ENCODE data around the gene SYVN1.

Gene SYVN1

DNA sequence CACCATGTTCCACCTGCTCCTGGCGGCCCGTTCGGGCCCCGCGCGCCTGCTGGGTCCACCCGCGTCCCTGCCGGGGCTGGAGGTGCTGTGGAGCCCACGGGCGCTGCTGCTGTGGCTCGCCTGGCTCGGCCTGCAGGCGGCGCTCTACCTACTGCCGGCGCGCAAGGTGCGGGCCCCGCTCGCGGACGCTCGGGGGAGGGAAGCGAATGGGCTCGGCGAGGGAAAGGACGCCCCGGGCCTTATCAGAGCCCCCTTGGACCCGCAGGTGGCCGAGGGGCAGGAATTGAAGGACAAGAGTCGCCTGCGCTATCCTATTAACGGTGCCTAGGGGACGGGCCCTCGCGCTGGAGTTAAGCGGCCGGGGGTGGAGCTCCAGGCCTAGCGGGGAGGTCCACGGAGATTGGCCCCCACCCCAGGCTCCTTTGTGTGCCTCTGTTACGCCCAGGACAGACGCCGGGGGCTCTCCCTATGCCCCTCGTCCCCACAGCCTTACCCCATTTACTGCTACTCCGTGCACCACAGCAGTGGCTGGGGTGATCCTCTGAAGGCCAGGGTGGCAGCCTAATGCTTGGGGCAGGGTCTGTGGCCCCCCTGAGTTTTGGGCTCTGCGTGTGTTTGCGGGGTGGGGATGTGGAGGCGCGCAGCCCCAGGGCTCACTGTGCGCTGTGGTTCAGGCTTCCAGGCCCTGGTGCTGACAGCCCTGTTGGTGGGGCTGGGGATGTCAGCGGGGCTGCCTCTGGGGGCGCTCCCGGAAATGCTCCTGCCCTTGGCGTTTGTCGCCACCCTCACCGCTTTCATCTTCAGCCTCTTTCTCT lies 21.6 kb downstream of the SYVN1 start:
- peak overlapping the region; percentile 90 for H2AFZ ChIP-seq (ENCODE audit: low read depth, low read length)
- ATAC-seq (ENCODE audit: insufficient read depth, low read depth) = peak; percentile 53
- peak overlapping the region; percentile 36 to 80 for H3K4me3 ChIP-seq (ENCODE audit: low read depth in 1 of 2, low read length in 2 of 2)
- H3K79me2 ChIP-seq (ENCODE audit: insufficient read depth, low read length) = peaks cover 46% of the 10 kb centered on the region
- no peaks in the 10 kb centered on the region for H3K9me3 ChIP-seq (ENCODE audit: insufficient read depth, low read length, severe bottlenecking)
- H3K27ac ChIP-seq (ENCODE audit: low read length) = peak overlapping the region; percentile 88
- peak overlapping the region; percentile 93 for H3K9ac ChIP-seq (ENCODE audit: low read depth, low read length)
- H3K36me3 ChIP-seq (ENCODE audit: insufficient read depth, low read length) = peaks cover 54% of the 10 kb centered on the region
- TF ChIP-seq EZH2 (IDR thresholded peaks at IDR 0.05; ENCODE audit: borderline replicate concordance, low read depth, low read length, severe bottlenecking) (no peak), CTCF (IDR thresholded peaks at IDR 0.05; ENCODE audit: borderline replicate concordance, extremely low read depth, low read length, poor library complexity, severe bottlenecking) (peak; percentile 94)
- H3K4me2 ChIP-seq (ENCODE audit: insufficient read depth, low read length) = peak overlapping the region; percentile 99
- peaks cover 65% of the 10 kb centered on the region for H3K4me1 ChIP-seq (ENCODE audit: insufficient read depth, low read length)
- H4K20me1 ChIP-seq (ENCODE audit: insufficient read depth, low read length) = peaks cover 30% of the 10 kb centered on the region
- DNase-seq = peak; percentile 74
- H3K27me3 ChIP-seq (ENCODE audit: insufficient read depth, low read length, poor library complexity) = no peaks in the 10 kb centered on the region

DNA sequence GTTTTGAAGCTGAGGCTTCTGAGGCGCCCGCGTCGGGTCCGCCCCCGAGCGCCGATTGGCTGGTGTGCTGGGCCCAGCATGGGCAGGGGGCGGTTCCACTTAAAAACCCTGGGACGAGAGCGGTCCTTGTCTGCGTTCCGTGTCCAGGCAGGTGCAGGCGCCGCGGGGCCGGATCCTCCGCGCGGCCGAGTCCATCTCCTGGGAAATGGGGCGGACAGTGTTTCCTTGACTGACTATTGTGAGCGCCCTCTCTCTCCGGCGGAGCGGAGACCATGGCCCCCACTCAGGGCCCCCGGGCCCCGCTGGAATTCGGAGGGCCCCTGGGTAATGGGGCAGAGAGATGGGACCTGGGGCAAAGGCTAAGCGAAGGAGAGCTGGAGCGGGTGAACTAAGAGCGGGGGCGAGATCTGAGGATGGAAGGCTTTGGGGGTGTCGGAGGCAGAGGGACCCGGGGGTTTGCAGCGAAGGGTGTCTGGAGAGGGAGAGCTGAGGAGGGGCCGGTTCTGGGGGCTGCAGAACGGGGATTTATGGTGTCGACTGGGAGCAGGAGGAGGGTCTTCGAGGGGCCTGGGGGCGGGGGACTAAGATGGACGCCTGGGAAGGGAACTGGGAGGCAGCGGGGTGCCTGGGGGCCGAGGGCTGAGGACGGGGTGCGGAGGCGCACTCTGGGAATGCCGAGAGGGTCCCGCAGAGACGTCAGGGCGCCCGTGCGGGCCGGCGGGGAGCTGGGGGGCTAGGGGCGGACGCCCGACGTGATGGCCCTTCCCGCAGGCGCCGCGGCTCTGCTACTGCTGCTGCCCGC lies 22.4 kb downstream of the SYVN1 start, which contains the start of gene TM7SF2:
Gene TM7SF2 (plus strand): TSS at position 129 of the 802 bp plus-strand sequence. CDS start 144 bp downstream, at position 273.
- peaks cover 64% of the 10 kb centered on the region for H3K4me1 ChIP-seq (ENCODE audit: insufficient read depth, low read length)
- H3K9me3 ChIP-seq (ENCODE audit: insufficient read depth, low read length, severe bottlenecking) = no peaks in the 10 kb centered on the region
- no peaks in the 10 kb centered on the region for H3K27me3 ChIP-seq (ENCODE audit: insufficient read depth, low read length, poor library complexity)
- H3K4me3 ChIP-seq (ENCODE audit: low read depth in 1 of 2, low read length in 2 of 2) = peak within 1 kb of the TSS; percentile 36 to 80
- peak within 1 kb of the TSS; percentile 93 for H3K9ac ChIP-seq (ENCODE audit: low read depth, low read length)
- peak within 1 kb of the TSS; percentile 88 for H3K27ac ChIP-seq (ENCODE audit: low read length)
- peak within 1 kb of the TSS; percentile 90 for H2AFZ ChIP-seq (ENCODE audit: low read depth, low read length)
- H3K36me3 ChIP-seq (ENCODE audit: insufficient read depth, low read length) = peaks cover 60% of the 10 kb centered on the region
- H3K4me2 ChIP-seq (ENCODE audit: insufficient read depth, low read length) = peak within 1 kb of the TSS; percentile 99
- ATAC-seq (ENCODE audit: insufficient read depth, low read depth) (peak; percentile 83), DNase-seq (peak; percentile 97)
- peaks cover 42% of the 10 kb centered on the region for H3K79me2 ChIP-seq (ENCODE audit: insufficient read depth, low read length)
- peaks cover 34% of the 10 kb centered on the region for H4K20me1 ChIP-seq (ENCODE audit: insufficient read depth, low read length)
- TF ChIP-seq CTCF (IDR thresholded peaks at IDR 0.05; ENCODE audit: borderline replicate concordance, extremely low read depth, low read length, poor library complexity, severe bottlenecking) (no peak), EZH2 (IDR thresholded peaks at IDR 0.05; ENCODE audit: borderline replicate concordance, low read depth, low read length, severe bottlenecking) (no peak)

- peaks cover 57% of the 10 kb centered on the region for H3K4me1 ChIP-seq (ENCODE audit: insufficient read depth, low read length)
- peaks cover 38% of the 10 kb centered on the region for H3K79me2 ChIP-seq (ENCODE audit: insufficient read depth, low read length)
- no peak overlapping the region; the same call in 1 of the 2 replicates for H3K27ac ChIP-seq (ENCODE audit: low read length)
- H3K36me3 ChIP-seq (ENCODE audit: insufficient read depth, low read length) = peaks cover 61% of the 10 kb centered on the region
- H3K9me3 ChIP-seq (ENCODE audit: insufficient read depth, low read length, severe bottlenecking) = no peaks in the 10 kb centered on the region
- H4K20me1 ChIP-seq (ENCODE audit: insufficient read depth, low read length) = peaks cover 33% of the 10 kb centered on the region
- peak overlapping the region; percentile 99 for H3K4me2 ChIP-seq (ENCODE audit: insufficient read depth, low read length)
- H3K9ac ChIP-seq (ENCODE audit: low read depth, low read length) = no peak overlapping the region; the same call in 1 of the 2 replicates
- no peak for TF ChIP-seq EZH2 (IDR thresholded peaks at IDR 0.05; ENCODE audit: borderline replicate concordance, low read depth, low read length, severe bottlenecking)
- peak; percentile 8 for TF ChIP-seq CTCF (IDR thresholded peaks at IDR 0.05; ENCODE audit: borderline replicate concordance, extremely low read depth, low read length, poor library complexity, severe bottlenecking)
- H3K27me3 ChIP-seq (ENCODE audit: insufficient read depth, low read length, poor library complexity) = no peaks in the 10 kb centered on the region
- H2AFZ ChIP-seq (ENCODE audit: low read depth, low read length) = no peak overlapping the region
- ATAC-seq (ENCODE audit: insufficient read depth, low read depth) (no peak), DNase-seq (no peak)
- peak overlapping the region in 1 of 2 experiments; percentile 32; a peak in 1 of 4 replicates for H3K4me3 ChIP-seq (ENCODE audit: low read depth in 1 of 2, low read length in 2 of 2)
Measured at GRCh38 chr11:65111159-65111743, 23.1 kb downstream of the SYVN1 start.
